Tibial artery (tissue), 4 donors: ENCODE results near the gene SEPTIN10.

Experiments used
- DNase-seq, 2 donors: peaks; one replicate each; pipeline ENCODE4 v3.0.0-alpha.2; 2019
- H3K27ac ChIP-seq, 2 donors: fragments of 200-600 bp; sonication (generic) in 1 of 2; 1 replicate in 1 of 2; 2 replicates in 1 of 2; pipeline ENCODE4 v1.5.1; 2018 to 2019; ENCODE audit warnings: mild to moderate bottlenecking in 1 of 2
- H3K27me3 ChIP-seq, 2 donors: fragments of 200-600 bp; sonication (generic) in 1 of 2; one replicate each; pipeline versions ENCODE4 v1.5.1 to v1.6.0; 2016 to 2019
- H3K36me3 ChIP-seq, 3 donors: fragments of 200-600 bp; sonication (generic) in 2 of 3; one replicate each; pipeline ENCODE4 v1.5.1; 2016 to 2019; ENCODE audit warnings: mild to moderate bottlenecking in 2 of 3
- H3K4me1 ChIP-seq, 4 donors: fragments of 200-600 bp; sonication (generic) in 2 of 4; 1 replicate in 3 of 4; 2 replicates in 1 of 4; pipeline ENCODE4 v1.5.1; 2016 to 2019
- H3K4me3 ChIP-seq, 2 donors: fragments of 200-600 bp; sonication (generic) in 1 of 2; 1 replicate in 1 of 2; 2 replicates in 1 of 2; pipeline ENCODE4 v1.5.1; 2018 to 2019; ENCODE audit warnings: mild to moderate bottlenecking in 2 of 2
- H3K9me3 ChIP-seq, 3 donors: fragments of 200-600 bp; sonication (generic) in 1 of 3; one replicate each; pipeline ENCODE4 v1.5.1; 2016 to 2019
- CTCF ChIP-seq, 2 experiments: fragments of 200-600 bp in 1 of 2; fragments of 450-650 bp in 1 of 2; IDR thresholded peaks; one replicate each; pipeline ENCODE4 v1.5.1; 2017 to 2019; ENCODE audit warnings: antibody characterized with exemption in 2 of 2, mild to moderate bottlenecking in 1 of 2, moderate library complexity in 1 of 2
- intact Hi-C: fragments of 100-400 bp; cut with DNase I; formaldehyde crosslinking; loops from one replicate; pipeline ENCODE4 v1.15.0; 2023; ENCODE audit warnings: low total_unique reads

SEPTIN10 gene

GRCh38 chr2:109498906-109499305, 114.9 kb downstream of the SEPTIN10 start:
- intact Hi-C loops = loop anchor here (10.0 kb wide), 1 partner anchor 154 kb away; no protein-coding TSS in a partner anchor
- Histone ChIP-seq H3K9me3 (no peaks in the 10 kb centered on the region), H3K4me1 (peaks cover 0 to 27% (median 2%) of the 10 kb centered on the region in 4 donors), H3K4me3 (no peak overlapping the region), H3K27ac (no peak overlapping the region), H3K36me3 (peaks cover 13 to 25% (median 22%) of the 10 kb centered on the region in 3 donors), H3K27me3 (no peaks in the 10 kb centered on the region)
- TF ChIP-seq CTCF (IDR thresholded peaks at IDR 0.05) = no peak
- DNase-seq = no peak

- H3K9me3 ChIP-seq = no peaks in the 10 kb centered on the region
- H3K27me3 ChIP-seq = no peaks in the 10 kb centered on the region
- H3K4me3 ChIP-seq = no peak overlapping the region
- DNase-seq = no peak
- H3K4me1 ChIP-seq = peaks cover 0 to 27% (median 2%) of the 10 kb centered on the region in 4 donors
- no peak for TF ChIP-seq CTCF (IDR thresholded peaks at IDR 0.05)
- no peak overlapping the region for H3K27ac ChIP-seq
- intact Hi-C loops = loop anchor here (10.0 kb wide), 1 partner anchor 153 kb away; no protein-coding TSS in a partner anchor
- H3K36me3 ChIP-seq = peaks cover 12 to 20% (median 17%) of the 10 kb centered on the region in 3 donors
Measured at GRCh38 chr2:109497911-109498870, 115.6 kb downstream of the SEPTIN10 start.

GRCh38 chr2:109497463-109497862, 116.3 kb downstream of the SEPTIN10 start:
- H3K27ac ChIP-seq = no peak overlapping the region
- peaks cover 7 to 15% (median 11%) of the 10 kb centered on the region in 3 donors for H3K36me3 ChIP-seq
- H3K4me1 ChIP-seq = peaks cover 0 to 27% (median 2%) of the 10 kb centered on the region in 4 donors
- no peak for DNase-seq
- no peaks in the 10 kb centered on the region for H3K27me3 ChIP-seq
- intact Hi-C loops = loop anchor here (10.0 kb wide), 1 partner anchor 153 kb away; no protein-coding TSS in a partner anchor
- TF ChIP-seq CTCF (IDR thresholded peaks at IDR 0.05) = no peak
- no peak overlapping the region for H3K4me3 ChIP-seq
- H3K9me3 ChIP-seq = no peaks in the 10 kb centered on the region

GRCh38 chr2:109494351-109494750, 119.4 kb downstream of the SEPTIN10 start:
- no peaks in the 10 kb centered on the region for H3K27me3 ChIP-seq
- H3K36me3 ChIP-seq = peaks cover 0 to 13% (median 13%) of the 10 kb centered on the region in 3 donors
- H3K4me1 ChIP-seq = peaks cover 0 to 27% (median 2%) of the 10 kb centered on the region in 4 donors
- H3K27ac ChIP-seq = peak overlapping the region in 1 of 2 donors; percentile 63
- no peak for TF ChIP-seq CTCF (IDR thresholded peaks at IDR 0.05)
- intact Hi-C loops = loop anchor here (10.0 kb wide), 1 partner anchor 150 kb away; no protein-coding TSS in a partner anchor
- H3K9me3 ChIP-seq = no peaks in the 10 kb centered on the region
- H3K4me3 ChIP-seq = no peak overlapping the region
- DNase-seq = no peak

- intact Hi-C loops = loop anchor here (10.0 kb wide), 1 partner anchor 149 kb away; no protein-coding TSS in a partner anchor
- H3K4me3 ChIP-seq = no peak overlapping the region
Measured at GRCh38 chr2:109493176-109493935, 120.4 kb downstream of the SEPTIN10 start.

More at GRCh38 chr2:109493176-109493935, 120.4 kb downstream of the SEPTIN10 start:
- Histone ChIP-seq H3K9me3 (no peaks in the 10 kb centered on the region), H3K4me1 (peaks cover 0 to 26% (median 2%) of the 10 kb centered on the region in 4 donors), H3K27ac (no peak overlapping the region), H3K27me3 (no peaks in the 10 kb centered on the region), H3K36me3 (peaks cover 0 to 13% (median 13%) of the 10 kb centered on the region in 3 donors)
- no peak for TF ChIP-seq CTCF (IDR thresholded peaks at IDR 0.05)
- no peak for DNase-seq
